HG02763 (cell line): ENCODE data around the gene PLA2G2D.

ENCODE experiments used
- ATAC-seq: cut with Tn5 transposase; IDR thresholded peaks from one replicate; pipeline ENCODE4 v1.9.1; 2021; ENCODE audit warnings: mild to moderate bottlenecking, moderate library complexity; ENCODE audit not compliant: unreplicated experiment

PLA2G2D gene, protein sequence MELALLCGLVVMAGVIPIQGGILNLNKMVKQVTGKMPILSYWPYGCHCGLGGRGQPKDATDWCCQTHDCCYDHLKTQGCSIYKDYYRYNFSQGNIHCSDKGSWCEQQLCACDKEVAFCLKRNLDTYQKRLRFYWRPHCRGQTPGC

GRCh38 chr1:20119347-20119746 lies at the start of gene PLA2G2D:
Gene PLA2G2D (minus strand): TSS chr1:20119536. CDS start chr1:20119498, 38 bp downstream.
- no peak for ATAC-seq

DNA sequence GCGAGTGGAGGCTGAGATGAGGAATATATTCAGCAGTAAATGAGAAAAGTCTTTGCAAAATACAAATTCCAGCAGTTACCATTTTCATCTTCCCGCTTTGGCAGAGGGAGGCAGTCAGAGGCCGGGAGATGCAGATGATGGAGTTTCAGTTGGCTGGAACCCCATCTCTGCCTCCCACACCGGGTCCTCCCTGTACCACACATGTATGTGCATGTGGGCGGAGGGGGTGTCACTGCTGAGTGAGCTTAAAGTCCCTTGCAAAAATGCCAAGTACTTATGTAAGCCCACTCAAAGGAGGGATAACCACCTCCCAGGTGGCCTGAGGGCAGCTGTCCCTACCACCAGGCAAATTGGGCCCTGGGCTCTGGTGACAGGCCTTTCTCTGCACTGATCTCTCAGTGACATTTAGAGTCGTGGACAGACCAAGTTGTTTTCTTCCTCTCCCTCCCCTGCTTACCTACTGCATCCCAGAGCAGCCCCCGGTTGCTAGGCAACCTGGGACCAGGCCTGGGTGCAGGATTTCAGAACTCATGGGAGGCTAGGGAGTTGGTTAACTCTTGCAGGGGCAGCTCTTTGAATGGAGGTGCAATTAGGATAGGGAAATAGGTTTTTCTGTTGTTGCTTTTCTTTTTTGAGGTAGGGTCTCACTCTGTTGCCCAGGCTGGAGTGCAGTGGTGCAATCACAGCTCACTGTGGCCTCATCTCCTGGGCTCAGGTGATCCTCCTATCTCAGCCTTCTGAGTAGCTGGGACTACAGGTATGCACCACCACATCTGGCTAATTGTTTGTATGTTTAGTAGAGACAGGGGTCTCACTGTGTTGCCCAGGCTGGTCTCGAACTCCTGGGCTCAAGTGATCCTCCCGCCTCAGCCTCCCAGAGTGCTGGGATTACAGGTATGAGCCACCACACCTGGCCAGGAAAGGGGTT lies 49.5 kb upstream of the PLA2G2D start:
- no peak for ATAC-seq

DNA sequence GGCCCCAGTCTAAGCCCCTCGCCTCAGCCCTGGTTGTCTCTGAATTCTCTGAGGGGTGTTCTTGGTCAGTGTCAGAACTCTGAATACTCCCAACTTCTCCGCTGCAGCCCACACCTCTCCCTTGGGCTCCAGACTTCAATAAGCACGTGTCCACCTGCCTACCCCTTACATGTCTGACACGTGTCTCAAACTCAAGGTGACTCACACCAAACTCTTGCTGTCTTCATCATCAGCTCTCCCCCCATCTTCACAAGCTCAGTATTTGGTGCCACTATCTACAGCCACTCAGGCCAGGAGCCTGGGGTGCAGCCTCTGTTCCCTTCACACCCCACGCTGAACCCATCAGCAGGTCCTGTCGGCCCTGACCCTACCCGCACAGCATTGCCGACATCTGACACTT lies 47.8 kb upstream of the PLA2G2D start:
- ATAC-seq = no peak

- ATAC-seq = no peak
These were observed 46.7 kb upstream of the PLA2G2D start for GRCh38 chr1:20166051-20166450.

DNA sequence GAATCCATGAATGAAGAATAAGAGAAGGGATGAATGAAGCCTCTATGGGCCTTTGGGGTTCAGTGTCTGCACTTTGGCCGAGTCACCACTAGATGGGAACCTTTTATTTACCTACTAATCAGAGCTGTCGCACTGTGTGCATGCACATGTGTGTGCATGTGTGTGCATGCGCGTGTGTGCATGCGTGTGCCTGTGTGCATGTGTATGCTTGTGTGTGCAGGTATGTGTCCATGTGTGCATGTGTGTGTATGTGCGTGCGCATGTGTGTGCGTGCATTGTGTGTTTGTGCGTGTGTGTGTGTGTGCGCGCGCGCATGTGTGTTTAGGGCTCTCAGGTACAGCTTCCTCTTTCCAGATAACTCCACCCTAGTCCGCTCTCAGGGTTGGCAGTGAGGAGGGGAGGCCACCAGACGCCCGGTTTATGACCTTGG lies 46.2 kb upstream of the PLA2G2D start:
- ATAC-seq = no peak

GRCh38 chr1:20164694-20165202 lies 45.4 kb upstream of the PLA2G2D start:
- ATAC-seq = no peak

DNA sequence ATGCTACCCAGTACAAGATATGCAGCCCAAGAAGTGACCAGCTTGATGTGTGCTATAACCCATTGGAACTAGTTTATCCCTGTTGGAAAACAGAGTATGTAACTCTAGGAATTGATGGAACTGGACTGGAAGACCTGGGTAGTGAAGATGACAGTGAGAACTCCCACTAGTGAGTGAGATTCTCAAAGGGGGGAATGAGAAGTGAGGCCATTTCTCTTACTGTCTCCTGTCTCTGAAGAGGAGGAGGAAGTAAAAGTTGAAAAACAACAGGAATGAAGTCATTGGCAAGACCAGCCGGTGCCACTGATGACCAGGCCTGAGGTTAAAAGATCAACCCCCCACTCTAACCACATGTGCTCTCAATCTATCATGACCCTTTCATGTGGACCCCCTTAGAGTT lies 40.7 kb upstream of the PLA2G2D start:
- no peak for ATAC-seq

GRCh38 chr1:20158358-20159070 lies 39.2 kb upstream of the PLA2G2D start:
- ATAC-seq = no peak

GRCh38 chr1:20154301-20154831 lies 35.0 kb upstream of the PLA2G2D start:
- no peak for ATAC-seq

GRCh38 chr1:20153000-20153418 lies 33.7 kb upstream of the PLA2G2D start:
- ATAC-seq = no peak

GRCh38 chr1:20152599-20152930 lies 33.2 kb upstream of the PLA2G2D start:
- ATAC-seq = no peak

GRCh38 chr1:20151906-20152598 lies 32.7 kb upstream of the PLA2G2D start:
- ATAC-seq = no peak

DNA sequence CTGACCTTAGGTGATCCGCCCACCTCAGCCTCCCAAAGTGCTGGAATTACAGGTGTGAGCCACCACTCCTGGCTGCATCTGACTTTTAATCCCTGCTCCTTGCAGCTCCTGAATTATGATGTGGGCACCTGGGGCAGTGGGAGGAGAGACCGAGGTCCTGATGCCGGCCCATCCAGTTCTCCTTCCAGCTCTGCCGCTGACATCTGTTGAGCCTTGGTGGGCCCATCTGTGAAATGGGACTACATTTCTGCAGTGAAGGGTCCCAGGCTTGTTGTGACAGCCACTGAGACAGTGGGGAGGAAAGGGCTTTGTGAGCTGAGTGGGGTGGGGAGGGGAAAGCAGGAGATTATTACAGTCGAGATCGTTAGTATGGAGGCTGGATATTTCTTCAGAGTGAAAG lies 31.6 kb upstream of the PLA2G2D start:
- ATAC-seq = no peak

- ATAC-seq = no peak
These were observed 31.0 kb upstream of the PLA2G2D start for GRCh38 chr1:20150326-20150705.

DNA sequence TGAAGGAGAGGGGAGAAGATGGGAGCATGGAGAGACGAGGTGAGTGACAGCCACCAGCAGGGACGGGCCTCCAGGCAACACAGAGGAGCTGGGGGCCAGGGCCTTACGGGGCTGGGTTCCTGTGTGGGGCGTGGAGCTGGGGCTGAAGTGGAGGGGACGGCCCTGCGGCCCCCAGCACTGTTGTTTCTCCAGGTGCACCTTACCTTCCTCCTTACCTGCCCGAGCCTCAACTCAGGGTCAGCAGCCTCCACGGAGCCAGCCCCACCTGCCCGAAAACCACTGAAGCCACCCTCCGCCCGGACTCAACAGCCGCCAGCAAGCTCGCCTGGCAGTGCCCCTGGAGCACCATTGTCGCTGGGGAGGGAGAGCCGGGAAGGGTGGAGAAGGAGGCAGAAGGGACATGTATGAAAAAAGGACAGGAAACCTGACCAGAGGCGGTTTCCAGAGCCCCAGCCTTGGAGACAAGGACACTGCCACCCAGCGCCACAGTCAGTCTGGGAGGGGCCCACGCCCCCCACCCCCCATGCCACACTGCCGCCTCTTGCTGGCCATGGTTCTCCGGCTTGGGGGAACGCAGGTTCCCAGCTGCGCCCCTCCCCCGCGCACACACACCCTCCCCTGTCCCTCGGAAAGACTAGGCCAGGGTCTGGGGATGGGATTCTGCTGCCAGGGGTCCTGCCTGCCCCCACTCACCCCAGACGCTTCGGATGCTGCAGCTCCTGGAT lies 30.4 kb upstream of the PLA2G2D start:
- no peak for ATAC-seq

- ATAC-seq = no peak
These were observed 29.5 kb upstream of the PLA2G2D start for GRCh38 chr1:20148571-20149500.

GRCh38 chr1:20147846-20148570 lies 28.7 kb upstream of the PLA2G2D start:
- no peak for ATAC-seq
